NCI-H524 treated with DMSO at 0.1 percent for 48 hours (cell line): ENCODE data around the gene PLCG1.

Source experiments
- DNase-seq: peaks from one replicate; lab custom pipeline; 2025; lab: John Stamatoyannopoulos, UW

The PLCG1 gene

DNA sequence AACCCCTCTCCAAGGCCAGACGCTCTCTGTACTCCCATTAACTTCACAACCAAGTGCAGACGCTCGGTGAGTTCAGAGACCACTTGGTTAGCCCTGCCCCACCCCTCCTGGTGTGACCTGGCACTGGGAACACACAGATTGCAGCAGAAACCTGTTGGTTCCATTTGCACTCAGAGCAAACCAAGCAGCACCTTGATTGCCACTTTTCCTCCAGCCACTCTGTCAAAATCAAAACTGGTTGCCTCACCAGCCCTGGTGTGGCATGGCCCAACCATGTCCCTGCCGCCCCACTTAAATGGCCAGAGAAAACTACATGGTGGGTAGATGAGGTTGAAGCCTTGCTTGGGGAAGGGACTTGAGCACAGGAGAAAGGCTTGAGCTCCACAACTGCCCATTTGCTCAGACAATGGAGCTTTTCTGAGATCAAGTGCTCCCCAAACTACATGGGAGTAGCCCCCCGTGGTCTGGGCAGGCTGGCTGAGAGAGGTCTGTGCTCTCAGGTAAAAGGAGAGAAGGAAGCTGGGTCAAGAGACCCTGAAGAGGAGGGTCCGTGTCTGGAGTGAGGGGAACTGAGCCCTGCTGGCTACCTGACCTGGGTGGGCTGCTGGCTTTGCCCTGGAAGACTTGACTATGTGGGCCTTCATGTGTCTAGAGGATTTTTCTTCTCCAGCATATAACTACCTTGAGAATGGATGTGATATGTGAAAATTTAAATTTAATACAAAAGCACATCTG lies 43.4 kb downstream of the PLCG1 start:
- DNase-seq, result no peak

DNA sequence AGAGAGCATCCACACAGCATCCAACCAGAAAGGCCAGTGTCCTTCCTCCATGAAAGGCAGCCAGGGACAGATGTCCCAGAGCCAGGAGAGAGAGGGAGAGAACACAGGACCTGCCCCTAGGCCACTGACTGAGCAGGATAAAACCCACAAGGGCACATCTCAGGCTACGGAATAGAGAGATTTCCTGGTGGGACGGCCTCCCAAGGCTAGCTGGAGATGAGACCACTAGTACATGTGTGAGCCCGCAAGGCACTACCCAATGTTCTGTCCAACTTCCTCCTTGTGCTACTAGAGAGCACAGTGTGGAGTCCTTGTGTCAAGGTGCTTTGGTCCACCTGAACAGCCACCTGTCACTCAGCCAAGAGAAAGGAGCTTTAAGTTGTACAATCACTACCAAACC lies 44.2 kb downstream of the PLCG1 start:
- no peak for DNase-seq

DNA sequence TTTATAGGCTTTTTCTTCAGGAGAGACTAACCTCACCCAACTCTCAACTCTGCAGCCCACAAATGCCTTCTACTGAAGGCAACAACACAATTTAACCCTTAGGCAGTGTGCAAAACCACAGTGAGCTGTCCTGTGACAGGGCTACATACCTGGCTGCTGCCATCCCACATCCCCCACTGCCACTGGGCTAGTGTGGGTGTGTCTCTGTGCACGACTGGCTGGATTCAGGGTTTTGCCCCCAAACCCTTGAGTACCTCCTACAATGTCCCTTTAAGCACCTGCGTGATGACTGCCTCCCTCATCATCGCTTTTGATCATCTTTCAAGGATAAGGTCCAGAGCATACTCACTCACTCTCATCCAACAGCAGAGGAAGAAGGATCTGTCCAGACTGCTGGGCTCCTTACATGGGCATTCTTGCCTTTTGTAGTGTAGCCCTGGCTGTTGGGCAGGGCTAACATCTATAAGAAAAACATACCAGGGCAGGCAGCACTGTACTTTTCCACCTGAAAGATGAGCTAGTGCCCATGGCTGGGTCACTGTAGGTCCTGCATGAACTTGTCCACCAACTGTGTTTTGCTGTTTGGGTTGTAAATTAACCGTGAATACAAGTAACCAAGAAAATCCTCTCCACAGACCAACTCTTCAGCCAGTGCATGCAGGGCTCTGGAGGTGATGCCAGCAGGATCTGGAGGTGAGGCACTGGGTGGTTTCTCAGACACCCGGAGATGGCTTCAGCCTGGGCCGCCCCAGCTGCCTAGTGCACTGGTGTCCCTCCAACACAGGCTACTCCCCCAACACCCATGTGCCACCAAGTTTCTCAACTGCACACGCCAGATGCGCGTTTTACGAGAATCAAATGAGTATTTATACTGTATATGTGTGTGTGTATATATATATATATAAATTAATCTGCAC lies 45.2 kb downstream of the PLCG1 start:
- no peak for DNase-seq

DNA sequence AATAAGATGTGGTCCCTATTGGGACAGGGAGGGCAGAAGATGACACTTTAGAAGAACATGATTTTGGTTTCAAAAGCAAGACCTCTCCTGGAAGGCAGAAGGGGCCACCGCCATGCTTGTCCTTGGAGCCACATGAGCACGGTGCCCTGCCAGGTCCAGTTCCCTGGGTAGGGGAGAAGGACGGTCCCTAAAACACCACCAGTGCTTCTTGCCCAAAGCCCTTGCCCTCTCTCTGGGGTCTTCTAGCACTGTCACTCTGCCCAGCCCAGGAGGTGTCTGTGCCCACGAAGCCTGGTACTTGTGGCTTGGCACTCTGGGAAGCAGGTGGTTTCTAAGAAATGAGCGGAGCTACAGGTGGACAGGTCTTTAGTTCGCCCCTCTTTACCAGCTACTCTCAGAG lies 46.0 kb downstream of the PLCG1 start:
- no peak for DNase-seq

DNA sequence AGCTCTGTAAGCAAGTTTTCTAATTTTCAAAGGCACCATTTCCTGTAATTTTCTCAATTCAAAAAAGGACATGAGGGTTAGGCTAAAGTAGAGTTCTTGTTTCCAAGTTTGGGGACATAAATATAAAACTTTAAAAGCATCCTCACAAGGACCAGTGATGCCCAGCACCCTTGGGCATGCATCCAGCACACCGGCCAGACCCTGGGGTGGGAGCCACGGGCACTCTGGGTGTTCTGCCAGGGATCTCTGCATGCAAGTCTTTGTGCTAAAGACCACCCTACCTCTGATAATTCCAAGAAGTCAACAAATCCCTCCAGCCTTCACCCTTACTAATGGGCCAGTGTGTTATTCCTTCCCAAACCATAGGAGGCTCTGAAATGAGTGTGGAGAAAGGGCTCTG lies 46.5 kb downstream of the PLCG1 start:
- no peak for DNase-seq

DNA sequence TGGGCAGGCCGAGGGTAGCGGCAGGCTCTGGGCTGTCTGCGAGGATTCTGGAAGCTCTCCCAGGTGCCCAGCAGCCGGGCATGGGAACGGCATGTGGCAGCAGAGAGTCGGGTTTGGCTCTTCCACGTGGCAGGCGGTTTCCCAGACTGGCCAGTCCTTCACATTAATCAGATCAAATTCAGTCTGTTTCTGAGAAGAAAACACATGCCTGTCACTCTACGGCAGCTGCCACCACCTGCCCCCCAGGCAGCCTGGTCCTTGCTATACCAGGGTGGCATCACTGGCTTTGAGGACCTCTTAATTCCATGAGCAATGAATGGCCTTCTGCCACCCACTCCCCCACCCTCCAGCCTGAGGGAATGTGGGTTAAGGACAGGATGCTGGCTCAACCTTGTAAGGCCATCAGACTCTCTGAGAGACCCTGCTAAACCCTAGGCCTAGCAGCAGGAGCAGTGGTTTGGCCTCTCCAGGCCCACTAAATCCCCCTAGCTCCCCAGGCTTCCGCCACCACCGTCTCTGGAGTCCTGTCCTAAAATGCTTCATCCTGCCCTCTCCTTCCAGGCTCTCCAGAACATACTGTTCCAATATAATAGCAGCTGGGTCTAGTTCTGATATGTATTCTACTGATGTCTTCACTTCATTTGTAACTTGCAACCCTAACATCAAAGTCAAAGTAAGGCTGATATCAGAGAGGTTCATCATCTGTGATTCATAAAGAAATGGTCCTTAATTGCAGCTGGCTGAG lies 47.8 kb downstream of the PLCG1 start:
- DNase-seq, result peak; percentile 83

- DNase-seq, result no peak
Observed at GRCh38 chr20:41187668-41188067, 50.3 kb downstream of the PLCG1 start.

- DNase-seq, result no peak
Observed at GRCh38 chr20:41191562-41192500, 54.5 kb downstream of the PLCG1 start.

- DNase-seq, result no peak
Observed at GRCh38 chr20:41192575-41192974, 55.2 kb downstream of the PLCG1 start.

DNA sequence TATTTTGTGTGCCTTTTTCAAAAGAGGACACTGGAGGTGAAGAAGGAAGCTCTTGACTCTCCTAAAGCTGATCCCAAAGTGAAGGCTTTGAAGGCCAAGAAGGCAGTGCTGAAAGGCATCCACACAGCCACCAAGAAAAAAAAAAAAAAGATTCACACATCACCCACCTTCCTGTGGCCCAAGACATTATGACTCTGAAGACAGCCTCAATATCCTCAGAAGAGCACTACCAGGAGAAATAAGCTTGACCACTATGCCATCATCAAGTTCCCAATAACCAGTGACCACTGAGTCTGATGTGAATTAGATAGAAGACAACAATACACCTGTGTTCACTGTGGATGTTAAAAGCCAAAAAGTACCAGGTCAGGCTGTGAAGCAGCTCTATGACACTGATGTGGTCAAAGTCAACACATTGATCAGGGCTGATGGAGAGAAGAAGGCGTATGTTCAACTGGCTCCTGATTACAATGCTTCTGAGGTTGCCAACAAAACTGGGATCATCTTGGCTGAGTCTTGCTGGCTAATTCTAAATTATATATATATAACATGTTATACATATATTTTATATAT lies 59.4 kb downstream of the PLCG1 start:
- DNase-seq, result no peak

- DNase-seq, result no peak
Observed at GRCh38 chr20:41198443-41198842, 61.1 kb downstream of the PLCG1 start.

DNA sequence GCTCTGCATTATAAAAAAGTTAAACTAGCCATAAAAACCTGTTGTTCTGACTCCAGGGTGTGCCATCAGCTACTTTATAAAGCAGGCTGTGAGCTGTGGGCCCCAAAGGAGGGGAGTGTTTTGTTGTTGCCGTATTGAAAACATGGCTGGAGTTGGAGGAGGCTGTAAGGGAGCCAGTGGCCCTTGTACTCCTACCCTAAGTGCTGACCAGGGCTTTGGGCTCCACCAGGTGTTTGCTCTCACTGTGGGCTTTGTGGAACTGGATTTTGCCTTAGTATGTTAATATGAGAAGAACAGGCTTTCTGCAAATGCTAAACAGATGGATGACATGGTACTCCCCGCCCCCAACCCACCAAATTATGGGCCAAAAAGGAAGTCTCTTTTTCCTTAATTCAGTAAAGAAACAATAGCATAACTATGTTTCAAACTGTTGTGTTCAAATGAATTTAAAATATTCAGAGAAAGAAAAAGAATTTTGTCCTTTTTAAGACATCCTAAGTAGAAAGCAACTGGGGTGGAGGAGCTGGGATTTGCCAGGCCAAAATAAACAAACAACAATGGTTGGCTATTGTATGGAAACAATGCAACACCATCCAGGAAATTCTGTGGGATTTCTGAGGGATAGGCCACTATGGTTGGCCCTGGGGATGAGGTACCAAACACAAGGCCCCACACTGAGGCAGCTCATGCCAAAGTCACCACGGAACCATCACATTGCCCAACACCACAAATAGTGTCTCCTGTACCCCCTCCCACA lies 63.3 kb downstream of the PLCG1 start:
- no peak for DNase-seq

GRCh38 chr20:41201760-41202159 lies 64.4 kb downstream of the PLCG1 start:
- no peak for DNase-seq

GRCh38 chr20:41202426-41202825 lies 65.1 kb downstream of the PLCG1 start:
- no peak for DNase-seq

DNA sequence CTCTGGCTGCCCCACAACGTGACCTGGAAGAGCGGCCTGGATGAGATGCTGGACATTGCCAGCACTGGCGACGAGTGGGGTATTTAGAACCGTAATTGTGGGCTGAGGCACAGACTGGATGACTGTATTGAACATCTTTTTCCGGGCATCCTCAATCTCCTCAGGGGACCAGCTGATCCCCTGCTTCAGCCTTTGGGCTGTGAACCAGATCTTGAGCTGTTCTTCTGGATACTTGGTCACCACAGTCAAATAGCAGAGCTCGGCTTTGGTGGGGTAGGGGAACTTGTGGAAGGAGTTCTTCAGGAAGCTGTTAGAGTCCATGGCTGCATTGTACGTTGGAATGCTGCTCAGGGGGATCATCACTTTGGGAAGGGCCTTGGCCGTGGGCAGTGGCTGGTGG lies 66.3 kb downstream of the PLCG1 start:
- DNase-seq, result no peak

DNA sequence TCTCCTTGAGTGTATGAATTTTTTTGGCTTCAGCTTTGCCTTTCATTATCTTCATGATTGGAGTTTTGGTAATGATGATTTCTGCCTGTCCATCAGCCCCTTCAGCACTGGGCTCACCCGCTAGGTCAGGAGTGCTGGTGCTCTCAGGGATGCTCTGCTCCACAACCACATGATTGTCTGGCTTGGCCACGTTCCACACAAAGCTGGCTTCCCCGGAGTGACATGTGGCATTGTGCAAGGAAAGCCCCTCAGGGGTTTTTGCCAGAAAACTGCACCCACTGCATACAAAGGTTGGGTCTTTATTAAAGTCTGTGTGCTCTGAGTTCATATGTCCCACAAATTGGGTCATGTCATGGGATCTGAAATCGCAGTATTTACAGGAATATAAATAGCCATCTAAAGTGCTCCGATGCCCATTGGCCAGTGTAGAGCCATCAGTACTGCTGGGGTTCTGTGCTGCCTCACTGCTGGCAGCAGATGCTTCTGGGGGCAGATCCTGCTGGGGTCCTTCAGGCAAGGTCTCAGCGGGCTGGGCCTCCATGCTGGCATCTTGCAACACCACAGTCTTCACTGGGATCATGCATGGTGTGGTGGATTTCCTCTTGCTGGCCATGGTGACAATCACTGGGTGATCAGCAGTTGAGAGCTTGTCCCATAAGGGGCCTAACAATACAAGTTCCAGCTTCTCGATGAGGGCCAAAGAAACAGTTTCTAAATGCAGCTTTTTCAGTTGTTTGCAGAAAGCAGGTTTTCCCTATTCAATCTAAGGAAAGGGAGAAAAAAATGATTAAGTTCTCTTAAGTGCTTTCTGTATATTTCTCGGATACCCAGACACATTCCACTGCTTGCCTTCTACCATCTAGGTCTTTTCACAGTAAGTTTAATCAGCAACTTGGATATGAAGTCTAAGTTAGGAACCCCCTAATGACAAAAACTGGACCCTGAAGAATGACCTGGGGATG lies 67.2 kb downstream of the PLCG1 start:
- DNase-seq, result no peak

GRCh38 chr20:41205313-41205712 lies 68.0 kb downstream of the PLCG1 start:
- no peak for DNase-seq

DNA sequence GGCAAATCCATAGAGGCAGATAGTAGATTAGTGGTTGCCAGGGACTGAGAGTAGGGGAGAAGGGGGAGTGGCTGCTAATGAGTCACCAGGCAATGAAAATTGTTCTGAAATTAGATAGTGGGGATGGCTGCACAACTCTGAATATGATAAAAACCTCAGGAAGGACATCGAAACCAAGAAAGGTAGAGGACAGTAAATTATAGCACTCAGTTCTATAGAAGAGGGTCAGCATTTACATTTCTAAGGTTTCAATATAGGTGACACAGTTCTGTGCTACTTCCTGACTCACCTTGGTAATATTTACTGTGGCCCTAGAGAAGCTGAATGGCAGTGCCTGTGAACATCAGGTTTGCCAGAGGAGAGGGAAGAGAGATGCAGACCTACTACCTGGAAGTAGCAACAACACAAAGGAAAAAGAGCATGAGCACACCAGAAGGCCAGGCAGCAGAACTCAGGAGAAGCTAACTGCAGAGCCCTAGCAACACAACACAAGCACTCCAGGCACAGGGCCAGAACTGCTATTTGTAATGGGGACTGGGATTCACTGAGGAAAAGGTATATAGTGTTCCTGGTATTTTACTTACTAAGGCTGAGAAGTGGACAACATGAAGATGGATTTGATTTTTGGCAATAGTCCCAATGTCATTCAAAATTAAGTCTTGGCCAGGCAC lies 75.9 kb downstream of the PLCG1 start:
- DNase-seq, result no peak

DNA sequence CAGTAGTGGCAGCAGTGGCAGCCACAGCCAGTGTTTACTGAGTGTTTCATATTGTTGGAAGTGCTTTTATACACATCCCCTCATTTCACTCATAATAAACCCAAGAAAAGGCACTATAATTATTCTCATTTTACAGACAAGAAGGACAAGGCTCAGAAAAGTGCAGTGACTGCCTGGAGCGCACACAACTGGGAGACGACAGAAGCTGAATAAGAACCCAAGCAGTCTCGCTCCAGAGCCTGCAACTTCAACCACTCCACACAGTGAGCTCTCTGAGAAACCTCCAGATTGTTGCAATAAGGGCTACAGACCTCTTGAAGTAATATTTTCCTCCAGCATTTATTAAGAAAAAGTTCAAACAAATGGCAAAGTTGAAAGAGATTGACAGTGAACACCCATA lies 76.9 kb downstream of the PLCG1 start:
- DNase-seq, result no peak
